HG02571 (cell line): Measurements from ENCODE around the gene OSBPL10.

Source experiments
- ATAC-seq: cut with Tn5 transposase; IDR thresholded peaks from one replicate; pipeline ENCODE4 v1.9.1; 2021; ENCODE audit warnings: mild to moderate bottlenecking, moderate library complexity; ENCODE audit not compliant: unreplicated experiment

The OSBPL10 gene

GRCh38 chr3:31688984-31689383 lies 292.1 kb downstream of the OSBPL10 start:
- ATAC-seq = no peak

- no peak for ATAC-seq
Measured at GRCh38 chr3:31687020-31687802, 293.9 kb downstream of the OSBPL10 start.

GRCh38 chr3:31680072-31680870 lies 300.8 kb downstream of the OSBPL10 start:
- no peak for ATAC-seq

GRCh38 chr3:31676556-31676955 lies 304.5 kb downstream of the OSBPL10 start:
- ATAC-seq = no peak

GRCh38 chr3:31673950-31674349 lies 307.1 kb downstream of the OSBPL10 start:
- no peak for ATAC-seq

- ATAC-seq = no peak
Measured at GRCh38 chr3:31671976-31672375, 309.1 kb downstream of the OSBPL10 start.

- ATAC-seq = no peak
Measured at GRCh38 chr3:31671451-31671850, 309.6 kb downstream of the OSBPL10 start.

- ATAC-seq = no peak
Measured at GRCh38 chr3:31670722-31671121, 310.3 kb downstream of the OSBPL10 start.

- no peak for ATAC-seq
Measured at GRCh38 chr3:31670136-31670535, 310.9 kb downstream of the OSBPL10 start.

- no peak for ATAC-seq
Measured at GRCh38 chr3:31668242-31668641, 312.8 kb downstream of the OSBPL10 start.

- ATAC-seq = no peak
Measured at GRCh38 chr3:31667582-31667981, 313.5 kb downstream of the OSBPL10 start.

- no peak for ATAC-seq
Measured at GRCh38 chr3:31664031-31664430, 317.0 kb downstream of the OSBPL10 start.

- ATAC-seq = no peak
Measured at GRCh38 chr3:31661993-31662670, 318.9 kb downstream of the OSBPL10 start.

- ATAC-seq = no peak
Measured at GRCh38 chr3:31661286-31661685, 319.8 kb downstream of the OSBPL10 start.

GRCh38 chr3:31659246-31659645 lies 321.8 kb downstream of the OSBPL10 start:
- ATAC-seq = no peak

GRCh38 chr3:31654998-31655397 lies 326.1 kb downstream of the OSBPL10 start:
- no peak for ATAC-seq

- no peak for ATAC-seq
Measured at GRCh38 chr3:31653464-31653863, 327.6 kb downstream of the OSBPL10 start.

- no peak for ATAC-seq
Measured at GRCh38 chr3:31652296-31652695, 328.8 kb downstream of the OSBPL10 start.

GRCh38 chr3:31648286-31648968 lies 332.6 kb downstream of the OSBPL10 start:
- ATAC-seq = no peak

GRCh38 chr3:31645256-31645655 lies 335.8 kb downstream of the OSBPL10 start:
- no peak for ATAC-seq

- no peak for ATAC-seq
Measured at GRCh38 chr3:31639828-31640227, 341.2 kb downstream of the OSBPL10 start.
